ENCODE results near the gene MED13.
"Not testable (repeated sequence)": the region's sequence is repeated elsewhere in the genome, so short reads cannot be mapped to it uniquely, and the experiment has no call there.

Gene MED13

GRCh38 chr17:61996916-61997605 is 68.0 kb downstream of the MED13 start:
- DNase-seq = no peak

- no peak for DNase-seq
These were observed 75.6 kb downstream of the MED13 start for GRCh38 chr17:61989509-61989908.

- no peak for DNase-seq
These were observed 78.2 kb downstream of the MED13 start for GRCh38 chr17:61986898-61987297.

DNA sequence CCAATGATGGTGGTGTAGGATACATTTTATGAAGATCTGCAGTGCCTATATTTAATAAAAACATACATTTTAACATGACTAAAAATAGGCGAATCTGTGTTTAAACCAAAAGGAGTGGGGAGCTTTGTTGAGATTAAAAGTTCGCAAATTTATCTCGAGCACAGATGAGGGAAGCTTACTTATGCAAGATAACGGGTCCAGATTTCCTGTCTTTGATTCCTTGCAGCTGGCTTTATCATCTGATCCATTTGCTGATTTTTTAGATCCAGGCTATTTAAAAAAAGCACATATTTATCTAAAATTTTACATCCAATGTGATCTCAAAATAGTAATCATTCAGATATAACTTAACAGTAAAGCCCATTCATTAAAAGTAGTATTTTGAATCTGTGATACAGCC is 80.3 kb downstream of the MED13 start:
- no peak for DNase-seq

- no peak for DNase-seq
These were observed 83.8 kb downstream of the MED13 start for GRCh38 chr17:61981323-61981722.

GRCh38 chr17:61980535-61980934 is 84.5 kb downstream of the MED13 start:
- DNase-seq = no peak

DNA sequence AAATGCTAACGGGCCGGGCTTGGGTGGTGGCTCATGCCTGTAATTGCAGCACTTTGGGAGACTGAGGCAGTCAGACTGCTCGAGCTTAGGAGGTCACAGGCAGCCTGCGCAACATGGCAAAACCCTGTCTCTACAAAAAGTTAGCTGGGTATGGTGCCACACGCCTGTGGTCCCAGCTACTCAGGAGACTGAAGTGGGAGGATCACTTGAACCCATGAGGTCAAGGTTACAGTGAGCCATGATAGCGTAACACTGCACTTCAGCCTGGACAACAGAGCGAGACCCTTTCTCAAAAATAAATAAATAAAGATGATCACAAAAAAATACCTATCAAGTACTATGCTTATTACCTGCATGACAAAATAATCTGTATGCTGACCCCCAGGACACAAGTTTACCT is 91.0 kb downstream of the MED13 start:
- DNase-seq = no peak

- DNase-seq = no peak
These were observed 92.8 kb downstream of the MED13 start for GRCh38 chr17:61972311-61972710.

- no peak for DNase-seq
These were observed 95.0 kb downstream of the MED13 start for GRCh38 chr17:61970030-61970429.

GRCh38 chr17:61968757-61969156 is 96.3 kb downstream of the MED13 start:
- no peak for DNase-seq

GRCh38 chr17:61967729-61968128 is 97.3 kb downstream of the MED13 start:
- DNase-seq = no peak

GRCh38 chr17:61966191-61966590 is 98.9 kb downstream of the MED13 start:
- no peak for DNase-seq

DNA sequence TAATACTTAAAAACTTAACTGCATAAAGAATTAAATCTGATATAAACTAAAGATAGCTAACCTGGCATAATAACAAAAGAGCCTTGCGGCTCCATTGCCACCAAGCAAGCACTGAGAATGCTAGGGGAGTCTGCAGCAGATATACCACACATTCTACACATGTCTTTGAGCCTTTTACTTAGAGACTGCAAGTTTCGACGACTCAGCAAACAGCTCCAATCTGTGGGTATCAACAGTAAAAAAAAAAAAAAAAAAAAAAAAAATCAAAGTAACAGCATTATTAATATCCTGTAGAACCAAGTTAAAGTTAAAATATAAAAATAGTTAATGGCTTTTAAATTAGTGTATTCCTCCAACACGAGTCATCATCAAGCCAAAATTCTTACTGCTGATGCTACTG is 109.5 kb downstream of the MED13 start:
- no peak for DNase-seq

GRCh38 chr17:61947367-61948078 is 117.6 kb downstream of the MED13 start:
- DNase-seq = no peak

DNA sequence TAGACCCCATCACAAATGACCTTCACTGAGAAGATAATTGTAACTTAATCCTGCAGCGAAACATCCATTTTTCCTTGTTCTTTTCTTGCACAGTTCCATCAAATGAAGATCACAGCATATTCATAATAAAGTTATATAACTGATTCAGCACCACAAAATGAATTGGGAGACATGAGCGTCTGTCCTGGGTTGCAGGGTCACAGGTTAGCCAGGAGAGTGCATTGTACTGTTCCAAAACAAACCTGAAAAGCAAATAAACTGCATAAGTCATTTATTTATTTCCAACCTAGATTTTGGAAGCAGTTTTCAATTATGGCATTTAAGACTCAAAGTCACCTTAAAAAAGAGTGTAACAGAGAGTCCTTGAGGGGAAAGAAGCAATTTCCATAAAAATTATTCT is 118.7 kb downstream of the MED13 start:
- DNase-seq = no peak

DNA sequence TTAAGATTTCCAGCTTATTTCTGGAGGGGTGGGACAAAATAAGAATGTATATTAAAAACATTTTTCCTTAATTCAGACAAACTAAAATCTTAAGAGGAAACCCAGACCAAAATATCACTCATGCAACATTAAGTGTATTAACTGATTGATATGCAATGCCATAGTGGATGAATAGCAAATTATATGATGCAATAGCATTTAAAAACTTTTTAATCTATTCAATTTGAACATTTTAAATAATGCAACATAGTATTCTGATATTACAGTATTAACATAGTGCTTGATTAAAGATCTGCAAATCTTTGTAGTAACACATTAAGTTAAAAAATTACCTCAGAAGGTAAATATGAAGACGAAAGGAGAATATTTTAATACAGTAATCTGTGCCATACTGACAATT is 122.0 kb downstream of the MED13 start:
- DNase-seq = no peak

DNA sequence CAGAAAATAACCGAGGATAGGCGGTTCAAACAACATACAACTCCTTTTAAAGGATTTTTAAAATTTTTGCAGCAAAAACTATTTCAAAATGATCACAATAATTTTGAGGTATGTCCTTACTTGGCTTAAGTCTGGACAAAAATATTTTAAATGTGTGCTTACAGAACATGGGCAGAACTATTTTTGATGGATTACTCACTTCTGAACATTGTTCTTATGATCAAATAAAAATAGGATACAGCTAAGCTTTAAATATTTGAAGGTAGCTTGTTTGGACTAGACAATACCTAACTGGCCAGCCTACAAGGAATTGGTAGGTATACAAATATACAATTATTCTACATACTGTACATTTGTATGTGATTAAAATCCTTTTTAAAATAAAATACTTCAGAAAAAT is 123.0 kb downstream of the MED13 start:
- no peak for DNase-seq

GRCh38 chr17:61928101-61928436 is 137.0 kb downstream of the MED13 start:
- no peak for DNase-seq

DNA sequence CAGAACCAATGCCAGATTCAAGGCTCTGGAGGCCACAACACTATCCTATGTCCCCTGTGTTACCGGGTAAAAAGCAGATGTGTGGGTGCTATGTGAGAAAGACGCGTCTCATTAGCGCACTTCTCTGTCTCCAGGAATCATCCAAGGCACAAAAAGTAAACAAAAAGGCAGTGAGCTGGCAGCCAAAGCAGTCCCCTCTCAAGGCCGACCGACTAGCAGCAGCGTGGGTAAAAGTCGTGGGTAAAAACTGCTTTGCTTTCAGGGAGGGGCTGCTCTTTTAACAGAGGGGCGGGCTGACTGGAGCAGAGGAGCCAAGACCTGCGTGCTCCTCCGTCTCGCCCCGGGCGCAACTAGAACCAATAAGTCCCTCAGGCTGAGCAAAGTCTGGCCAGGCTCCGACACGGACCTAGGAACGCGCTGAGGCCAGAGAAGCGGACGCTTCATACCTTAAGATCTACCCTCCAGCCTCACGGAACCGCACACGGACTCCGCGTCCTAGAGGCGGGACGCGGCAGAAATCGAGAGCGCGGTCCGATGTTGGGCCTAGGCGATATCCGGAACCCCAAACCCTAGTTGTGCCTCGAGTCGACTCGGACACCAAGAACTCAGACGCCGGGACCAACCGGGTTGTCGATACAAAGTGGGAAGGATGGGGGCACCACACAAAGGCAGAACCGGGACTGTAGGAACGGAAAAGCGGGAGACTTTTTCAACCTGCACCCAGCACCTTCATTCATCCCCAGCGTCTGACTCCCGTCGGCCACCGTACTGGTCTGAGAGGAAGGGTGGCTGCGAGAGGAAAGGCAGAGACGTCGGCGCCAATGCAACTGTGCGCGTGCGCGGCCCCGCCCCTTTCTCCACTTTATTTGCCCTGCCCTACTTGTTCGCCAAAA is 137.6 kb downstream of the MED13 start, which contains the start of gene INTS2:
Gene INTS2 (minus strand): TSS at position 775 of the 893 bp plus-strand sequence. CDS start 1,338 bp downstream, outside the sequence.
- peak; percentile 86 to 92 for DNase-seq

- no peak for DNase-seq
These were observed 138.3 kb downstream of the MED13 start for GRCh38 chr17:61926826-61927207.

- not testable (repeated sequence) for DNase-seq
These were observed 149.9 kb downstream of the MED13 start for GRCh38 chr17:61915162-61915561.

- no peak for DNase-seq
These were observed 156.6 kb downstream of the MED13 start for GRCh38 chr17:61908292-61909037.

GRCh38 chr17:61907361-61907760 is 157.7 kb downstream of the MED13 start:
- DNase-seq = no peak
